ENCODE results near the gene ERVK3-1. TPM values are rescaled to one million over a fixed set of nuclear protein-coding genes. Genes with fewer than 3 reads are reported as not detected.
A peak's percentile ranks its signal among the peaks of the same experiment; 100 is the strongest.
"Not testable (repeated sequence)": the region's sequence is repeated elsewhere in the genome, so short reads cannot be mapped to it uniquely, and the experiment has no call there.

ERVK3-1 gene, protein sequence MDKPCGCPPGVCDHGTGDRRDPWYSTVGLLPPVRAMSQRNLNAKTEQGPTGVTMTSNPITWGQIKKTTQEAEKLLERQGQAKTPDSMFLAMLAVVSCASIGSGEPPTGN
- total RNA-seq, result 10 to 100 TPM; 12.4 to 44.7 (median 15.8) TPM
- long read RNA-seq, partial matches to known transcripts, result 0 of 4 reads
- long read RNA-seq, other reads (novel, unspliced or antisense), result 0 of 4 reads

DNA sequence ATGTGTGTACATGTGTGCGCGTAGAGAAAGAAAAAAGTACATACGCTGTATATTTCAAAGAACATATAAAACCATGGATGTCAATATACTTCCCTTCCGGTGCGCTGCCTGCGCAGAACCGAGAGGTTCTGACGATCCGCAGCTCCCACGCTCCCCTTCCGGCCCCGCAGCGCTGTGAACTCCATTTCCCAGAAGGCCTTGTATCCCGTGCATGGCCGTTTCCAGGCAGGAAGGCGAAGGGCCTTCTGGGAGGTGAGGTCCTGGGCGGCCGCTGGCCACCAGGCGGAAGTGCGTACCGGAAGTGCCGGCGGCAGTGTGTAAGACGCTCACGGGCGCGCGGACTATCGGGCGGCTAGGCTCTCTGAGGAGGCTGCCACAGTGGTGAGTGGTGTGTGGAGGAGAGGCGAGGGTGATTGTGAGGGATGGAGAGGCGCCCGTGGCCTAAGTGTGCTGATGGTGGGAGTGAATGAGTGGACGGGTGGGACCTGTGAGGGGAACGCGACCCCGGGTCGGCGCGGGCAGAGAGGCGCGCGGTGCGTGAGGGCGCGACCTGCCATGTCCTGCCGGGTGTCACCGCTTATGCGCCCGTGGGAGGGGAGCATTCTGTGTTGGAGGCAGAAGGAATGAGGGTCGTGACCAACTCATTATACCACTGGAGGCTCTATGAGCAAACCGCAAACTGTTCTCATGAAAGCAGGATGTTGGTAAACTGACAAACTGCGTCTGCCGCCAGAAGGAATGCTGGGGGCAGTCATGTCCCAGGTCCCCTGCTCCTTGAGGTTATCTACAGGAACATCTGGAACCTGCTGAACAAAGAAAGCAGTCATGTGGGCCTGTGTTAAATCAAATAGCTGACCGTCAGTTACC, at the start of gene ERVK3-1:
Gene ERVK3-1 (plus strand): TSS at position 313 of the 867 bp plus-strand sequence. CDS start 6,792 bp downstream, outside the sequence.
- H3K36me3 ChIP-seq, result peaks cover 0 to 20% (median 2%) of the 10 kb centered on the region in 4 donors
- no peaks in the 10 kb centered on the region for H3K27me3 ChIP-seq
- H3K9me3 ChIP-seq, result no peaks in the 10 kb centered on the region
- intact Hi-C loops (cut with DNase I), result no loop called here
- peak within 1 kb of the TSS; percentile 75 to 96 (median 87) for H3K4me3 ChIP-seq
- peaks cover 0 to 8% (median 3%) of the 10 kb centered on the region in 4 donors for H3K4me1 ChIP-seq
- ATAC-seq (peak; percentile 98 to 100 (median 99)), DNase-seq (peak; percentile 97 to 99 (median 98))
- under 1% methylated on average over 38 of the region's 55 CpGs for WGBS (ENCODE audit: insufficient coverage, low coverage, low lambda C conversion rate, missing lambda C conversion rate)
- H3K27ac ChIP-seq, result peak within 1 kb of the TSS; percentile 68 to 79 (median 75)
- TF ChIP-seq, protein P1, sequence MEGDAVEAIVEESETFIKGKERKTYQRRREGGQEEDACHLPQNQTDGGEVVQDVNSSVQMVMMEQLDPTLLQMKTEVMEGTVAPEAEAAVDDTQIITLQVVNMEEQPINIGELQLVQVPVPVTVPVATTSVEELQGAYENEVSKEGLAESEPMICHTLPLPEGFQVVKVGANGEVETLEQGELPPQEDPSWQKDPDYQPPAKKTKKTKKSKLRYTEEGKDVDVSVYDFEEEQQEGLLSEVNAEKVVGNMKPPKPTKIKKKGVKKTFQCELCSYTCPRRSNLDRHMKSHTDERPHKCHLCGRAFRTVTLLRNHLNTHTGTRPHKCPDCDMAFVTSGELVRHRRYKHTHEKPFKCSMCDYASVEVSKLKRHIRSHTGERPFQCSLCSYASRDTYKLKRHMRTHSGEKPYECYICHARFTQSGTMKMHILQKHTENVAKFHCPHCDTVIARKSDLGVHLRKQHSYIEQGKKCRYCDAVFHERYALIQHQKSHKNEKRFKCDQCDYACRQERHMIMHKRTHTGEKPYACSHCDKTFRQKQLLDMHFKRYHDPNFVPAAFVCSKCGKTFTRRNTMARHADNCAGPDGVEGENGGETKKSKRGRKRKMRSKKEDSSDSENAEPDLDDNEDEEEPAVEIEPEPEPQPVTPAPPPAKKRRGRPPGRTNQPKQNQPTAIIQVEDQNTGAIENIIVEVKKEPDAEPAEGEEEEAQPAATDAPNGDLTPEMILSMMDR (IDR thresholded peaks at IDR 0.05), result peak in 3 of 4 donors; percentile 15 to 48 (median 29)
- peak; percentile 89 for TF ChIP-seq POLR2A (IDR thresholded peaks at IDR 0.05)

DNA sequence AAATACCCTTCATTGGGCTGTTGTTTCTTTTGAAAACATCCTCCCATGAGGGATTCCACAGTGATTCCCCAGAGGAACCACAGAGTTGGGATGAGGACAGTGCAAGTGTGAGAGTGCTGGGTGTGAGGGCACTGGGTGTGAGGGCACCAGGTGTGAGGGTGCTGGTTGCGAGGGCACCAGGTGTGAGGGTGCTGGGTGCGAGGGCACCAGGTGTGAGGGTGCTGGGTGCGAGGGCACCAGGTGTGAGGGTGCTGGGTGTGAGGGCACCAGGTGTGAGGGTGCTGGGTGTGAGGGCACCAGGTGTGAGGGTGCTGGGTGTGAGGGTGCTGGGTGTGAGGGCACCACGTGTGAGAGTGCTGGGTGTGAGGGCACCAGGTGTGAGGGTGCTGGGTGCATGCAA, 46.9 kb upstream of the ERVK3-1 start:
- peaks cover 9 to 80% (median 46%) of the 10 kb centered on the region in 4 donors for H3K9me3 ChIP-seq
- H3K4me3 ChIP-seq; DNase-seq; intact Hi-C loops (cut with DNase I); H3K4me1 ChIP-seq; H3K27me3 ChIP-seq; ATAC-seq; H3K27ac ChIP-seq: not testable (repeated sequence)
- peaks cover 0 to 50% (median 6%) of the 10 kb centered on the region in 4 donors for H3K36me3 ChIP-seq
- 0% methylated on average over 1 of the region's 4 CpGs for WGBS (ENCODE audit: insufficient coverage, low coverage, low lambda C conversion rate, missing lambda C conversion rate)

DNA sequence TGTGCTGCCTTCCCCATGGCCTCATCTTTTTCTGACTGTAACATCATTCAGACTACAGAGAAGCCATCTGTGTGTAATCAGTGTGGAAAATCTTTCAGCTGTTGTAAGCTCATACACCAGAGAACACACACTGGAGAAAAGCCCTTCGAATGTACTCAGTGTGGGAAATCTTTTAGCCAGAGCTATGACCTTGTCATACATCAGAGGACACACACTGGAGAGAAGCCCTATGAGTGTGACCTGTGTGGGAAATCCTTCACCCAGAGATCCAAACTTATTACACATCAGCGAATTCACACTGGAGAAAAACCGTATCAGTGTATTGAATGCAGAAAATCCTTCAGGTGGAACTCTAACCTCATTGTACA, 43.6 kb upstream of the ERVK3-1 start:
- TF ChIP-seq POLR2A (IDR thresholded peaks at IDR 0.05), result no peak
- TF ChIP-seq, protein P1 (IDR thresholded peaks at IDR 0.05), result no peak
- H3K9me3 ChIP-seq, result peaks cover 9 to 79% (median 54%) of the 10 kb centered on the region in 4 donors
- intact Hi-C loops (cut with DNase I), result no loop called here
- no peaks in the 10 kb centered on the region for H3K4me1 ChIP-seq
- ATAC-seq (no peak), DNase-seq (no peak)
- H3K27ac ChIP-seq, result no peak overlapping the region
- peaks cover 0 to 34% (median 0%) of the 10 kb centered on the region in 4 donors for H3K36me3 ChIP-seq
- no peaks in the 10 kb centered on the region for H3K27me3 ChIP-seq
- no peak overlapping the region for H3K4me3 ChIP-seq
- 97% methylated on average over 2 of the region's 3 CpGs for WGBS (ENCODE audit: insufficient coverage, low coverage, low lambda C conversion rate, missing lambda C conversion rate)

DNA sequence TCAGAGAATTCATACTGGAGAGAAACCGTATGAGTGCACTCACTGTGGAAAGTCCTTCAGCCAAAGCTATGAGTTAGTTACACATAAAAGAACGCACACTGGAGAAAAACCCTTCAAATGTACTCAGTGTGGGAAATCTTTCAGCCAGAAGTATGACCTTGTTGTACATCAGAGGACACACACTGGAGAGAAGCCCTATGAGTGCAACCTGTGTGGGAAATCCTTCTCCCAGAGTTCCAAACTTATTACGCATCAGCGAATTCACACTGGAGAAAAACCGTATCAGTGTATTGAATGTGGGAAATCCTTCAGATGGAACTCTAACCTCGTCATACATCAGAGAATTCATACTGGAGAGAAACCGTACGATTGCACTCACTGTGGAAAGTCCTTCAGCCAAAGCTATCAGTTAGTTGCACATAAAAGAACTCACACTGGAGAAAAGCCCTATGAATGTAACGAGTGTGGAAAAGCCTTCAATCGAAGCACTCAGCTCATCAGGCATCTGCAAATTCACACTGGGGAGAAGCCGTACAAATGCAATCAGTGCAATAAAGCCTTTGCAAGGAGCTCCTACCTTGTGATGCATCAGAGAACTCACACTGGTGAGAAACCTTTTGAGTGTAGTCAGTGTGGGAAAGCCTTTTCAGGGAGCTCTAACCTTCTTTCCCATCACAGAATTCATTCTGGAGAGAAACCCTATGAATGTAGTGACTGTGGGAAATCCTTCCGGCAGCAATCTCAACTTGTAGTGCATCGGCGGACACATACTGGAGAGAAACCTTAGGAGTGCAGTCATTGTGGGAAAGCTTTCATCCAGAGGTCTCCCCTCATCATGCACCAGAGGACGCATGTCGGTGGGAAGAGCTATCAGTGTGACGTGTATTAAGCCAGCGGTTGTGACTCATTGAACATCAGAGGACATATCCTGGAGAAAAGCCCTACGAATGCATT, 42.9 kb upstream of the ERVK3-1 start:
- H3K36me3 ChIP-seq, result peaks cover 0 to 29% (median 0%) of the 10 kb centered on the region in 4 donors
- no peak for DNase-seq
- no peak overlapping the region for H3K27ac ChIP-seq
- 96% methylated on average over 14 of the region's 19 CpGs for WGBS (ENCODE audit: insufficient coverage, low coverage, low lambda C conversion rate, missing lambda C conversion rate)
- H3K27me3 ChIP-seq, result no peaks in the 10 kb centered on the region
- intact Hi-C loops (cut with DNase I), result no loop called here
- ATAC-seq, result no peak
- H3K4me1 ChIP-seq, result no peaks in the 10 kb centered on the region
- TF ChIP-seq, protein P1 (IDR thresholded peaks at IDR 0.05), result no peak
- TF ChIP-seq POLR2A (IDR thresholded peaks at IDR 0.05), result no peak
- H3K4me3 ChIP-seq, result no peak overlapping the region
- H3K9me3 ChIP-seq, result peaks cover 9 to 86% (median 54%) of the 10 kb centered on the region in 4 donors
